ENCODE data around the gene BCL11A. TPM values are rescaled to one million over a fixed set of nuclear protein-coding genes. Genes with fewer than 3 reads are reported as not detected.

The BCL11A gene
- polyA plus RNA-seq, 4 donors: 11.7 to 15.6 (median 13.8) TPM

GRCh38 chr2:60529136-60529784 is 24.2 kb downstream of the BCL11A start:
- DNase-seq (ENCODE audit: low read depth in 4 of 4, low spot score in 2 of 4): no peak

GRCh38 chr2:60528281-60529020 is 25.0 kb downstream of the BCL11A start:
- no peak for DNase-seq (ENCODE audit: low read depth in 4 of 4, low spot score in 2 of 4)

- DNase-seq (ENCODE audit: low read depth in 4 of 4, low spot score in 2 of 4): no peak
These were observed 25.7 kb downstream of the BCL11A start for GRCh38 chr2:60527762-60528161.

GRCh38 chr2:60526623-60527022 is 26.8 kb downstream of the BCL11A start:
- DNase-seq (ENCODE audit: low read depth in 4 of 4, low spot score in 2 of 4): no peak

- no peak for DNase-seq (ENCODE audit: low read depth in 4 of 4, low spot score in 2 of 4)
These were observed 27.6 kb downstream of the BCL11A start for GRCh38 chr2:60525899-60526298.

GRCh38 chr2:60524874-60525273 is 28.6 kb downstream of the BCL11A start:
- DNase-seq (ENCODE audit: low read depth in 4 of 4, low spot score in 2 of 4): no peak

- no peak for DNase-seq (ENCODE audit: low read depth in 4 of 4, low spot score in 2 of 4)
These were observed 29.5 kb downstream of the BCL11A start for GRCh38 chr2:60523963-60524362.

- DNase-seq (ENCODE audit: low read depth in 4 of 4, low spot score in 2 of 4): no peak
These were observed 31.0 kb downstream of the BCL11A start for GRCh38 chr2:60522462-60522861.

GRCh38 chr2:60521626-60522025 is 31.8 kb downstream of the BCL11A start:
- DNase-seq (ENCODE audit: low read depth in 4 of 4, low spot score in 2 of 4): no peak

GRCh38 chr2:60520917-60521539 is 32.4 kb downstream of the BCL11A start:
- no peak for DNase-seq (ENCODE audit: low read depth in 4 of 4, low spot score in 2 of 4)

- DNase-seq (ENCODE audit: low read depth in 4 of 4, low spot score in 2 of 4): no peak
These were observed 33.1 kb downstream of the BCL11A start for GRCh38 chr2:60520151-60520876.

GRCh38 chr2:60519231-60519863 is 34.1 kb downstream of the BCL11A start:
- no peak for DNase-seq (ENCODE audit: low read depth in 4 of 4, low spot score in 2 of 4)

- no peak for DNase-seq (ENCODE audit: low read depth in 4 of 4, low spot score in 2 of 4)
These were observed 34.9 kb downstream of the BCL11A start for GRCh38 chr2:60518567-60518966.

GRCh38 chr2:60517446-60517845 is 36.0 kb downstream of the BCL11A start:
- no peak for DNase-seq (ENCODE audit: low read depth in 4 of 4, low spot score in 2 of 4)

- DNase-seq (ENCODE audit: low read depth in 4 of 4, low spot score in 2 of 4): no peak
These were observed 36.6 kb downstream of the BCL11A start for GRCh38 chr2:60516826-60517225.

- DNase-seq (ENCODE audit: low read depth in 4 of 4, low spot score in 2 of 4): no peak
These were observed 37.1 kb downstream of the BCL11A start for GRCh38 chr2:60516383-60516811.

GRCh38 chr2:60515721-60516226 is 37.7 kb downstream of the BCL11A start:
- no peak for DNase-seq (ENCODE audit: low read depth in 4 of 4, low spot score in 2 of 4)

GRCh38 chr2:60513996-60514395 is 39.5 kb downstream of the BCL11A start:
- no peak for DNase-seq (ENCODE audit: low read depth in 4 of 4, low spot score in 2 of 4)

GRCh38 chr2:60513191-60513590 is 40.3 kb downstream of the BCL11A start:
- DNase-seq (ENCODE audit: low read depth in 4 of 4, low spot score in 2 of 4): no peak

- DNase-seq (ENCODE audit: low read depth in 4 of 4, low spot score in 2 of 4): no peak
These were observed 40.8 kb downstream of the BCL11A start for GRCh38 chr2:60512641-60513040.
